EH (cell line): Measurements from ENCODE around the gene PPFIBP2.

Source experiments
- DNase-seq: peaks from one replicate; pipeline ENCODE4 v3.0.0-alpha.2; 2015; ENCODE audit warnings: low read depth

PPFIBP2 gene

DNA sequence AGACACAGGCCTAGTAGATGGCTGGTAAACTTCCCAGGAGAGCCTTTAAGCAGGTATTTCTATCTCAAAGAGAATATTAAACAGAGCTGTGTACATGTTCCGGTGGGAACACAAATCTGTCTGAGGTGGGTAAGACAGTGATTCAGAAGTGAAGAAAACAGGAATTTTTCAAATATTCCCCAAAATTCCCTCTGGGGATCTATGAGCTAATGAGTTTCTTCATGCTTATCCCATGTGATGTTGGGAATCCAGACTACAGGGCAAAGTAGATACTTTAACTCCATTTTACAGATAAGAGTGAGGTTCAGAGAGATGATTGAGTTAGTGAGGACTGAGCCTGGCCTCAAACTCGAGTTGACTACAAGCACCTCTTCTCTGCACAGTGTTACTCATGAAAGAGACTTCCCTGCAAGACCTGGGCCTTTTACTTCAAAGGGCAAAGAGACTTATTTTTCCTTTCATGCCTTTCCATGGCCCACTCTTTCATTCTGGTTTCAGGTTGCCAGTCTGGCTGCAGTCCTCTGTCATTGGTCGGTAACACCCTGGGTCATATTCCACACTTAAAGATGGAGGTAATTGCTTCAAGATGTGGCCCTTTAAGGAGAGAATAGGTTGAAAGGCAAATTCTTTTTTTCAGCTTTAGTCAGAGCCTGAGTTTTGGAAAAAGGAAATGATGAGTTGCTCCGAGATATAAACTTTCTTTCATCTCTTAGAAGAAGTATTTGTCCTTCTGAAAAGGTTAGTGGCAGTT, 89.4 kb downstream of the PPFIBP2 start:
- DNase-seq, result peak; percentile 65

DNA sequence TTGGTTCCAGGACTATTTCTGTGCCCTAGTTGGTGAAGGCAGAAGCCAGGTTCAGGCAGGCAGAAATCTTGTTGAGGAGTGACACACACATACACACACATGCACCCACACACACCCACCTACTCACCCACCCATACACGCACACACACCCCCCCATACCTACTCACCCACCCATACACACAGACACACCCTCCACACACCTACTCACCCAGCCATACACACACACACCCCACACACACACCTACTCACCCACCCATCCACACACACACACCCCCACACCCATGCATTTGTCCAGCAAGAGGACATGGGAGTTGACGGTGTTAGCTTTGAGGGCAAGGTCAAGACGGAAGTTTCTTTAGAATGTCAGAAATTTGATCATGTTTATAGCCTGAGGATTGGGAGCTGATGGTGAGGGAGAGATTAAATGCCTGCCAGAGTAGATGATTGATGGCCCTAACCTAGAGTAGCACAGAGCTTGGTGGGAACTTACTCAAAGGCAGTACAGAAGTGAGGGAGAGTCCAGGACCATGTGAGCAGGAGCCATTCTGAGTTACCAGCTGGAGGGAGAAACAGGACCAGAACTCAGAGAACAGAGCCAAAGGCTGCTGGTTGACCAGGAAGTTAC, 90.6 kb downstream of the PPFIBP2 start:
- DNase-seq, result no peak

DNA sequence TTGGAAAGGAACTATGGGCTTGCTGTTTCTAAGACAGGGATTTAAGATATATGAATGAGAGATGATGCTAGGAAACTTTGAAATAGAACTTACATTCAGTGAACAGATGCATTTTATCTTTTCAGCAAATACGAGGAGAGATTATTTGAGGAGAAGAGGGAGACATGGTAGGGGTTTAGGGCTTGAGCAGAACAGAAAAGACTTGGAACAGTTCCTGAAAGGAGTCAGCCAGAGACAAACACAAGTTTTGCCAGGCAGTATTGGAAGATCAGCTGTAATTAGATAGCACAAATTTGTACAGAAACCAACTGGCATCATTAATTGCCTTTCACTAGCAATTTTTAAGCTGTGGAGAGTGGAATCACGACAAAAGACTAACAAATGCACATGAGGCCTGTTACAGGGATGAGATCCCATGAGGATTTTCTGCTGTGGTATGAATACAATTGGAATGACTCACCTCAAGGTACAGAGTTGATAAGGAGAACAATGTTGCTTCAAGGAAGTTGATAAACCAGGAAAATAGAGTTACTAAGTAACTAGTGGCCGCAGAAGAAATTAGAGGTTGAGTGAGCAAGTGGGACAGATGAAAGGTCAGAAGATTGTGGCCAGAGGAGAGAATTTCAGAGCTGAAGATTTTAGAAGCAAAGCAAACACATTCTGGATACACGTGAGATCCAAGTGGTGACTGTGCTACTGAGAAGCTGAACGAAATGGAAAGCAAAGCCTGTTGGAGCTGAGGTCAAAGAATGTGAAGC, 91.6 kb downstream of the PPFIBP2 start:
- peak; percentile 30 for DNase-seq

DNA sequence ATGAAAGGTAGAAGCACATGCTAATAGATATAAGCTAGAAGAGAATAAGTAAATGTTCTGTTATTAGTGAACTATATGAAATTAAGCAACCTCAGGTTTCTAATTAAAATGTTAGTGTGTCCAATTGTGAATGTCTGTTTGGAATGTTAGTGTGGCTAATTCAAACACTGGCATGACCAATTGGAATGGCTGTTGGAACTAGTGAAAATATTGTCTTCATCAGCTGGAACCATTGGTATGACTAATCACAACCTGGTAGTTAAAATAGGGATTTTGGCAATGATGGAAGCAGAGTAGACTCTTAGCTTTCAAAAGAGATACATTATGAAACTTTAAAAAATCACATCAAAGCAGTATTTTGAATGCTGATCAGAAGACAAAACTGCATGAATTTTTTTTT, 92.7 kb downstream of the PPFIBP2 start:
- DNase-seq, result peak; percentile 37

DNA sequence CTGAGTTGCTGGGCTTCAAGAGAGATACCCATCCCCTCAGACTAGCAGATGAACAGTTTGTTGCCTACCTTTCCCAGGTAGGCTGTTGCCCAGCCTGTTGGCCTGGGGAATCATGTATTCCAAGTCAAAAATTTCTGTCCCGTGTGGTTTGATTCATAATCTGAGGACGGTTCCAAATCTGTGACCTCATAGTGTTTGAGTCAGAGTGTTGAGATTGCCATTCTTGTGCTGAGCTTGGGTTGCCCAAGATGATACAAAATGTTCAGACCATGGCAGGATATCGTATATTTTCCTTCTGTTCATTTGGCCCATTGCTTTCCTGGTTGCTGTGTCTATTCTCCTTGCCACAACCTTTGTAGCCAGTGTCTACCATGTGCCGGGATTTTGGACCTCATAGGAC, 95.2 kb downstream of the PPFIBP2 start:
- DNase-seq, result no peak

DNA sequence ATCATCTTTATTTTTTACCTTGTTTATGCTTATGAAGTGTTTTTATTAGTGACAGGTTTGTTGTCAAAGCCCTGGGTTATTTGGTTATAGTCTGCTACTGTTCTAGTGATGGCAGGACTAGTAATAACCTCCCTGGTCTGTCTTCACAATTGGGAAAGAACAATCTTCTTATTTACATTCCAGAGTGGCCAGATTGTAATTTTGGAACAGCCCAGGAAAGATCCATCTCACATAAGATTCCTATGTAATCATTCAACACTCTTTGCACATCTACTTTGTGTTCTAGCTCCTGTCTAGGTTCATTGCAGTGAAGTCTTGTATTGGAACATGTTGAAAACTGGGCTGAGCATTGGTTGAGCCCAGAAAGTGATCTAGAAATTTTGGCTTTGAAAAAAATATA, 95.7 kb downstream of the PPFIBP2 start:
- DNase-seq, result peak; percentile 32

DNA sequence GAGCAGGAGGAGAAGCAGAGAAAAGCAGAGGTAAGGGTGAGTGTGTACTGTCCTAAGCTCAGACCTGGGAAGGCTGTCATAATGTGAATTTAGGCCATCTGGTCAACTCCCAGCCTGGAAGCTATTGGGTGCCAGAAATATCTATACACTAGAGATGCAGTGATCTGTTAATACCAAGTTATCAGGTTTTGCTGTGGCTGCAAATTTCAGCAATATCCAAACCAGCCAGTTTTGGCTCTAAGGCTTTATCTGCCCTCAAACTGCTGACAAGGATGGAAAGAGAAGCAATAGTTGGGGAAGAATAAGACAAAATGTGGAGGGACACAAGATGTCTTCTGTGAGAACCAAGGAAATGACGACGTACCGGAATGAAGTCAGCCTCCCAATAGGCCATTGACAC, 96.6 kb downstream of the PPFIBP2 start:
- DNase-seq, result no peak

DNA sequence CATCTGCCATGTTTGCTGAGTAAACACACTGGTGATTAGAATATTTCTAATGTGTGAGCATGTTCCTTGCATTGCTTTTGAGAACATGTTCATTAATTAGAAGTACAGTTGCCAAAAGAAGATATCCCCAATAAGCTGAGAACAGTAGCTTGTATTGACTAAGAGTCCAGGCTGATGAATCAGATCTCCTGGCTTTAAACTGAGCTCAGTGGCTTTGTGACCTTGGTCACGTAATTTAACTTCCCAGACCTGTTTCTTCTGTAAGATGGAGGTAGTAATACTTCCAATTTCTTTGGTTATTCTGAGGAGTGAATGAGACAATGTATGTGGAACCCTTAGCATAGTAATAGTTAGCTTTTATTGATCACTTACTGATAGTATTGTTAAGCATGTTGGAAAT, 97.6 kb downstream of the PPFIBP2 start:
- no peak for DNase-seq

DNA sequence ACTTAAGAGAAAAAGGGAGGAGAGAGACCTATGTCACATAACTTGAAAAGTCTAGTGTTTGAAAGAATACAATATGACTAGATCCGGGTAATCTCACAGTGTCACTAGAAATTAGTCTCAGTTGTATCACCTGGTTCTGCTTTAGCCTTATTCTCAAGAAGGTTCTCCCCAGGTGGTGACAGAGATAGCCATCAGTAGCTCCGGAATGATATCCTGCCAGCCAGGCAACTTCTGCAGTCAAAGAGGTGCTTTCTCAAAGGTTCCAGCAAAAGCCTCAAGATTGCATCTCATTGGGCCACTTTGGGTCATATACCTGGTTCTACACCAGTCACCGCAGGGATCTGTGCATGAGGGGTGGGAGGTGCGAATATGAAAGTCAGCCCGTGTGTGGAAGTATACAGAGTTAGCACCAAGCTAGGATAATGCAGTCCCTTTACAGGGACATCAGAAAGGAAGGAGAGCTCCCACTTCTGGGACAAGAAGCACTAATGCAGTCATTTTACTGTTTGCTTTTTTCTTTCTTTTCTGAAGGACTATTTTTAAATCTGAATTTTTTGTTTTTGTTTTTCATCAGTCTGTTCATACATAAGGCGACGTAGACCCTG, 98.4 kb downstream of the PPFIBP2 start:
- no peak for DNase-seq

DNA sequence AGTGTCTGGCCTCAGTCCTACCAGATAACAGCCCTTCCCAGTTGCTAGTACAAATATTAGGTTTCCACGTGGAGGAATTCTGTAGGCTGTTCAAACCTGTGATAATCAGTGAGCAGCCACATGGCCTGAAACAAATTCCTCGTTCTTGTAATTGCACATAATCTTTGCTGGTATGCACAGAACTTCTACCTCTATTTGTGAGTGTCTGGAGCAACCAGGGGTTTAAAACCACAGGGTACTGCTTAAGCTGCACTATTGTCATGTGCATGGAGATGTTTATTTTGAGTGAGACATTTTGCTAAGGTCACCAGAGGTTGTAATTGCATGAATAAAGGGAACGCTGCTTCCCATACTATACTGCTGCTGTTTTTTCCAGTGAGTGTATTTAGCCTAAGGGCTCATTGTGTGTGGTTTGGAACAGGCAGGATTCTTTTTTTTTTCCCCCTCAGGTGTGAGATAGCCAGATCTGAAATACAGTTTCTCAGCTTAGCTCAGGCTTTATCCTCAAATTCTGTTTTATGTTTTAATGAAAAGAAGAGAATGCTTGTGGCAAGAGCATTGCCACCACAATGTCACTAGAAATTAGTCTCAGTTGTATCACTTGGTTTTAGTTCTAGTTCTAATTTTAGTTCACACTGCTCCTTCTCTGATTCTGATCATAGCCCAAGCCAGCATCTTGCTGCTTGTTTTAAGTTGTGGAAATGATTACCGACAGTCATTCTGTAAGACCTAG, 99.0 kb downstream of the PPFIBP2 start:
- peak; percentile 30 for DNase-seq

DNA sequence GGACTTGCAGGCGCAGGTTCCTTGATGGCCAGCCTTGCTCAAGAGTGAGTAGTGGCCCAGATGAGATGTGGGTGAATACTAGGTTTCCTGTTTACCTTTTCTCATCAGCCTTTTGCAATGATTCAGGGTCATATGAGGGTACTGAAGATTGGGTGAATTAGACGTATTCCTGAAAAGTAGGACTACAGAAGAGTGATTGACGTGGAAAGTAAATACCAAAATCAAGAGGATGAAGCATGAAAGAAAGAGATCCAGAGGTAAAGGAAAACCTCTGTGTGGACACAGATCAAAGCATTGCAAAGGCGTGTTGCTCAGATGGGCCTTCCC, 99.6 kb downstream of the PPFIBP2 start:
- DNase-seq, result no peak

DNA sequence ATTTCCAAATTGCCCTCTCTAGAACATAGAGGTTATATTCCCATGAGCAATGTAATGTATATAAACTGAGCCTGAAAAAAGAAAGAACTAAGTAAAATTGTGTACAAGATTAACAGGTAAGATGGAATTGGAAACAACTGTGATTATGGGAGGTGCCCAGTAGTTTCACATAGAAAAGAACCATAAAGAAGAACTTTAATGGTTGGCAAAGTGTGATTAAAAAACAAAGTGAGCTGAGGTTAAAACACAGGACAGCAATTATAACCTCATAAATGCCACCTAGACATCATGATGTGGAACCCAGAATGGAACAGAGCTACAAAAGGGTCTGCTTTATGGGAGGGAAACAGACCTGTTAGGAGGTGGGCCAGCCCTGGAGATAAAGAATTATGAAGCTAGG, 100.9 kb downstream of the PPFIBP2 start:
- no peak for DNase-seq

DNA sequence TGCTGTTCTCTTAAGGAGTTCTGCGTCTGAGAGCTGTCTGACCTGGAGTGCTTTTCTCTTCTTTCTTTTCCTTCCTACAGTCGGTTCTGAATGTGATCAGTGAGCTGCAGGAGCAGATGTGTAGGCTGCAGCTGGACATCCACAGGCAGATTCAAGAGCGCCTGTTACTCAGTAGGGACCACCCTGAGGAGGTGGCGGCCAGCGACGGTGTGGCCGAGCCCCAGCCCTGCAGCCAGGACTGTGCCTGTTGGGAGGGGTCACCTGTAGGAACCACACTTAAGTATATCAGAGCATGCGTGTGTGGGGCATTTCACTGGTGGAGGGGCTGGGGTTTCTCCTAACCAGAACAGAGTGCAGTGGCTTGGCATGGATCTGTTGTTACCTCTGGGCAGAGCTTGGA, 103.2 kb downstream of the PPFIBP2 start:
- no peak for DNase-seq

DNA sequence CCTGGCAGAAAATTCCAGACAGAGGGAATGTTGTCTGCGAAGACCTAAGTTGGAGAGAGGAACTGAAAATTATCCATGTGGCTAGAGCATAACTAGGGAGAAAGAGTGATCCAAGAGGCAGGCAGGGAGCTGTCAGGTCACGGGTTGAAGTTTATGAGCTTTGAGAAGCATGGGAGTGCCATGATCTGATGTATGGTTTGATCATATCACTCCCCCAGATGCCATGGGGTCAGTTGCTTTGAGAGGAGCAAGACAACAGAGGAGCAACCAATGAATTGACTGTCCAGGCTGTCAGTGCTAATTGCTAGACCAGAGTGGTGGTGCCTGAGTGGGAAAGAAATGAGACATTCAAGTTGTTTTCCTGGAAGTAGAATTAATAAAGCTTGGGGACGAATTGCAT, 105.5 kb downstream of the PPFIBP2 start:
- DNase-seq, result no peak

DNA sequence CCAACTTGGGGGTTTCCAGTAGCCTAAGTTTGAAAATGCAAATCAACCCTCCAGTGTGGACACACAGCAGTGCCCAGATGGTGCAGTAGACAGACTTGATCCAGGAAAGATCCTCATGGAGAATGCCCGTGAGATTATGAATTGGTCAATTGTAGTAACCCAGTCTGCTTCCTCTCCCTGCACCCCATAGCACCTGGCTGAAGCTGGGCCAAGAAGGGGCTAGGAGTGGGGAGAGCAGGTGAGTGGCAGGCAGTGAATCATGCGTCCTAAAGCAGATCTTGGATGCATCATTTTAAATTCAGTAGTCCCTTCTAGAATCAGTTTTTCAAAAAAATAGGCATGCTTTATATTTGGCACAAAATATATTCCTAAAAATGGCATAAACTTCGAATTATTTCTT, 107.3 kb downstream of the PPFIBP2 start:
- no peak for DNase-seq

DNA sequence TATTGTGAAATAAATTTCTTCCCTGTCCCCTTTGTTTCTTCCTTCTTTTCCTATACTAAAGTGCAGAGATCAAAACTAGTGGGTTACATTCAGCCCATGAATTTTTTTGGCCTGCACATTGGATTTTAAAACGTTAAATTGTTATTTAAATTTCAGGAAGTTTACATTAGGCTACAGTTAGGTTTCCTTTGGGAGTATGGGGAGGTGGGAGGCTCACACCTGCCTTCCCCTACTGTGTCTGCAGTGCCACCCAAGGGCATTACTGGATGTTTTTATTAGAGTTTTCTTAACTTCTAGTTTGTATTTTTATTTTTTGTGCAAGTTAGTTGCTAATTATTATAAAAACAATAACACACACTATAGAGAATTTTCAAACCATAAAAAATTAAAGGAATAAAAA, 107.8 kb downstream of the PPFIBP2 start:
- no peak for DNase-seq

DNA sequence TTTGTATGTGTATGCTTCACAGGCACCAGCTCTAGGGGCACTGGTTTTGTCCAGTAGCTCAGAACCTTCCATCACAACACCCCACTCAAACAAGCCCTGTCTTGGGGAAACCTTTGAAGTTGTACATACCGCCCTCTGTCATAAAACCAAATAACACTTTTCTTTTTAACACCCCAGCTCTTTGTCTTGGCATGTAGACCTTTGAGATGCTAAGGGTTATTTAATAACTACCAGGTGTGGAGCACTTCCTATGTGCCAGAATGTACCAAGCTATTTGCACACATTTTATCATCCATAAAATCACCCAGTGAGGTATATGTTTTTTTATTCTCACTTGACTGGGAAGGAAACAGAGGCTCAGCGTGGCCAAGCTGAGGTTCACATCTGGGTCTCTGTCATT, 108.9 kb downstream of the PPFIBP2 start:
- no peak for DNase-seq

DNA sequence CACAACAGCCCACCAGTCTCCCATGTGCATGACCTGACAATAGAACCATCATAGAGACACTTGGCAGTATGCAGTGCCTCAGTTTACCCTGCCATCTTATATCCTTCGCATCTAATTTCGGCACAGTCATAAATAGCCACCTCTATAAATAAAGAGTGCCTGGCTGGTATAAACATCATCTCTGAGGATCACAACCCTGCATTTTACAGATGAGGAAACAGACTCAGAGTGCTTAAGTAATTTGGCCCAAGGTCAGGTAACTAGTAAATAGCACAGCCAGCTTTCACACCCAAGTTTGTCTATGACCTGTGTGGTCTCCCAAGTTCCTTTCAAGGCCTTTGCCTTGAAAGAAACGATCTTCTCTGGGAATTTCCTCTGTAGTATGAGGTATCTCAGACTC, 114.9 kb downstream of the PPFIBP2 start:
- DNase-seq, result no peak

DNA sequence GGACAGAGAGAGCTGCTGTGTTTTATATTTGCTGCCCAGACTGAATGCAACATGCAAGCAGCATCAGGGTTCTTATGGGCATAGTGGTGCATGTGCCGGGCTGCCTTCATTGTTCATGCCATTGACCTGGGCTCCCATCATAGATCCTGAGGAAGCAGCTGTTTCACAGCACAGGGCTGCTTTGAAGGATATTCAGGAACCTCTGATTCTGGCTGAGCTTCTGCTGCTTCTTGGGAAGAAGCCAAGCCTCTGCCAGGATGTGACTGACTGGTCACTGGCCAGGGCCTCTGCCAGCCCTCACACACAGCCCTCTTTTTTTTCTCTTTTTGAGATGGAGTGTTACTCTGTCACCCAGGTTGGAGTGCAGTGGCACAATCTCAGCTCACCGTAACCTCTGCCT, 116.2 kb downstream of the PPFIBP2 start:
- no peak for DNase-seq

DNA sequence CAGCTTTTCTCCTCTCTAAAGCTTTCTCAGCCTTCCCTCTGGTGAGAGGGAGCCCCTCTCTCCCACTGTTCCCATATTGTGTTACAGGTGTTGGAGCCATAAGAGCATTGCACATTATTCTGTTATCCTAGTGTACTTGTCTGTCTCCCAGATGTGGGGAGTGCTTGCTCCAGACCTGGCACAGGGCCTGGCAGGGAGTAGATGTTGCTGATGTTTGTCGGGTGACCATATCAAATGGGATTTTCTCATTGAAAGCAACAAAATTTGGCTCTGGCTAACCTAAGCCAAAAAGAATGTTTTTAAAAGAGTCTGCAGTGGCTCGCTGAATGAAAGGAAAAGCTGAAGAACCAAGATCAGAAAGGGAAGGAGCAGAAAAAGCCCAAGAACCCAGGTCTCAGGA, 118.4 kb downstream of the PPFIBP2 start:
- DNase-seq, result no peak

DNA sequence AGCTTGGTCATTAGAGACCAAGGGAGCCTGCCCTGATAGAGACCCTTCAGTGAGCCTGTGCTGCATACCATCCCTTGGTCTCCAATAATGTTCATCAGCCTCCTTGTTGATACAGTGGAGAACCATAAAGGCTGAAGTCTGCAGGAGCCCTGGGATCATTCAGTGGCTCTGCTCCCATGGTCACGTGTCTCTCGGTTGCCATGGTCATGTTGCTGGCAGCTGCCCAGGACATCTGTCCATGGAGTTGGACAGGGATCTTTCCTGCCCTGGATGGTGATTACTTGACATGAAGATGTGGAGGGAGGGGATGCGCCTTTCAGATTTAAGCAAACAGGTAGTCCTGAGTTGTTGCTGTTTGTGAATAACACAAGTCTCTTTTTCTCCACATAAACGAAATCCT, 121.3 kb downstream of the PPFIBP2 start:
- peak; percentile 9 for DNase-seq

DNA sequence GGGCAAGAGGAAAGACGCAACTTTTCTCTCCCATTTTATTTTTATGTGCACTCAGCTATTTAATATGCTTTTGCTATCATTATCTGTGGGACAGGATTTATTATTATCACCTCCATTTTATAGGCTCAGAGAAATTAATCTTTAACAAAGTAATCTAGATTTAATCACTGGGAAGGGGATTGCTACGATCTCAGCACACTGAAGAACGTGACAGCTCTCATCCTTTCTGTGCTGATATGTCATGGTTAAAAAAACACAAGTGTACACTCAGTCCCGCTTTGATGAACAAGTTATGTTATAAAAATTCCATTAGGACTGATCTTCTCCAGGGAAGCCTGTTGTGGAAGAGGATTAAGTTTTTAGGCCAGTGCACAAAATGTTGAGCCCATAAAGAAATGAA, 121.9 kb downstream of the PPFIBP2 start:
- DNase-seq, result no peak
